Measurements from ENCODE around the gene DLG2. TPM values are rescaled to one million over a fixed set of nuclear protein-coding genes. Genes with fewer than 3 reads are reported as not detected.

Gene DLG2
- polyA plus RNA-seq, 6 donors from 2014 or later, result 0.93 to 2.4 (median 1.3) TPM

- Mint-ChIP-seq H3K27ac (no peak overlapping the region), H3K4me1 (no peaks in the 10 kb centered on the region), H3K4me3 (no peak overlapping the region), H3K36me3 (no peaks in the 10 kb centered on the region), H3K9me3 (peaks cover 2 to 14% (median 5%) of the 10 kb centered on the region in 7 donors), H3K27me3 (no peaks in the 10 kb centered on the region)
- DNase-seq (no peak), ATAC-seq (ENCODE audit: low read depth in 2 of 2) (no peak)
Observed at GRCh38 chr11:84056653-84057376, 1570.3 kb downstream of the DLG2 start.

GRCh38 chr11:84045146-84045545 lies 1582.0 kb downstream of the DLG2 start:
- ATAC-seq (ENCODE audit: low read depth in 2 of 2) (no peak), DNase-seq (no peak)
- Mint-ChIP-seq H3K4me3 (no peak overlapping the region), H3K9me3 (peaks cover 0 to 18% (median 9%) of the 10 kb centered on the region in 7 donors), H3K27me3 (no peaks in the 10 kb centered on the region), H3K27ac (no peak overlapping the region), H3K36me3 (no peaks in the 10 kb centered on the region), H3K4me1 (no peaks in the 10 kb centered on the region)

GRCh38 chr11:84044706-84045105 lies 1582.4 kb downstream of the DLG2 start:
- DNase-seq (no peak), ATAC-seq (ENCODE audit: low read depth in 2 of 2) (no peak)
- Mint-ChIP-seq H3K9me3 (peaks cover 0 to 14% (median 5%) of the 10 kb centered on the region in 7 donors), H3K36me3 (no peaks in the 10 kb centered on the region), H3K27me3 (no peaks in the 10 kb centered on the region), H3K4me1 (no peaks in the 10 kb centered on the region), H3K4me3 (no peak overlapping the region), H3K27ac (no peak overlapping the region)

- H3K27me3 Mint-ChIP-seq, result no peaks in the 10 kb centered on the region
- DNase-seq (no peak), ATAC-seq (ENCODE audit: low read depth in 2 of 2) (no peak)
- no peaks in the 10 kb centered on the region for H3K4me1 Mint-ChIP-seq
- no peaks in the 10 kb centered on the region for H3K36me3 Mint-ChIP-seq
- H3K4me3 Mint-ChIP-seq, result no peak overlapping the region
- no peak overlapping the region for H3K27ac Mint-ChIP-seq
- H3K9me3 Mint-ChIP-seq, result peaks cover under 1 to 19% (median 9%) of the 10 kb centered on the region in 7 donors
Observed at GRCh38 chr11:84036664-84037194, 1590.4 kb downstream of the DLG2 start.

GRCh38 chr11:84035645-84036044 lies 1591.5 kb downstream of the DLG2 start:
- Mint-ChIP-seq H3K27me3 (no peaks in the 10 kb centered on the region), H3K27ac (no peak overlapping the region), H3K36me3 (no peaks in the 10 kb centered on the region), H3K9me3 (peaks cover 0 to 15% (median 8%) of the 10 kb centered on the region in 7 donors), H3K4me1 (no peaks in the 10 kb centered on the region), H3K4me3 (no peak overlapping the region)
- DNase-seq (no peak), ATAC-seq (ENCODE audit: low read depth in 2 of 2) (no peak)

DNA sequence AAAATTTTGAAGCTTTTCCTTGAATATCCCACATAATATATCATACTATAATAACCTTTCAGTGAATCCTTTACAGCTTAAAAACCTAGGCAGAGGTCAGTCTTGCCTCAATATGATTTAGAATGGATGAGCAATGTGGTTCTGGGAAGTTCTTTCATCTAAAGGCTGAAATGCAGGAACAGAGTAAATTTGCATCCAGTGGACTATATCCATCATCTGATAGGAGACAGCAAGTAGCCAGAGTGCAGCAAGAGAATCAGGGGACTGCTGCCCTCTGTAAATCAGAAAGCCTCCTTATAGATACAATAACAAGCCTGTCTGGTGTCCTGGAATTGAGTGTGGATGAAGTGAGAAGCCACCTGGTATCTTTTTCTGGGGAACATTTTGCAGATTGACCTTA lies 1592.7 kb downstream of the DLG2 start:
- peaks cover 0 to 15% (median 8%) of the 10 kb centered on the region in 7 donors for H3K9me3 Mint-ChIP-seq
- no peaks in the 10 kb centered on the region for H3K27me3 Mint-ChIP-seq
- no peaks in the 10 kb centered on the region for H3K4me1 Mint-ChIP-seq
- DNase-seq (no peak), ATAC-seq (ENCODE audit: low read depth in 2 of 2) (no peak)
- no peak overlapping the region for H3K27ac Mint-ChIP-seq
- H3K36me3 Mint-ChIP-seq, result no peaks in the 10 kb centered on the region
- no peak overlapping the region for H3K4me3 Mint-ChIP-seq

GRCh38 chr11:84024266-84024665 lies 1602.9 kb downstream of the DLG2 start:
- no peak for ATAC-seq (ENCODE audit: low read depth in 2 of 2)
- no peaks in the 10 kb centered on the region for H3K4me1 Mint-ChIP-seq
- H3K27ac Mint-ChIP-seq, result no peak overlapping the region
- no peak for DNase-seq
- no peak overlapping the region for H3K4me3 Mint-ChIP-seq
- no peaks in the 10 kb centered on the region for H3K36me3 Mint-ChIP-seq
- H3K27me3 Mint-ChIP-seq, result no peaks in the 10 kb centered on the region
- H3K9me3 Mint-ChIP-seq, result peaks cover 0 to 5% (median 0%) of the 10 kb centered on the region in 7 donors

DNA sequence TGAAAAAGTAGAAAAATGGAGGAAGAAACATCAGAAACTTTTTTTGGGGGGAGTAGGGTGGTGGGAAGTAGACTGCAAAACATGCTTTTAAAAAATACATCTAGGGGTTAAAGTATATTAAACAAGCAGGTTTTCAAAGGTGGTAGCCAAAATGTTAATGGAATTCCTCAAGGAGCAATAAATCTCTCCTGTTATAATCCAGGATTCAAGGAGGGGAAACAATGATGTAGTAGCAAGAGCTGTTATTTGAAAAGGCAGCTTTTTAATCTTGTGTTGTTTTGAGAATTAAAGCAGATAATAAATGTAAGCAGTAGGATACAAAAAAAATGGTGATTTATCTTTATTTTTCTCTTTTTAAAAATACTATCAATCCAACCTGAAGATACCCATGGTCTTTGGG lies 1604.4 kb downstream of the DLG2 start:
- Mint-ChIP-seq H3K27ac (no peak overlapping the region), H3K4me1 (no peaks in the 10 kb centered on the region), H3K9me3 (peaks cover 0 to 5% (median 0%) of the 10 kb centered on the region in 7 donors), H3K27me3 (no peaks in the 10 kb centered on the region), H3K36me3 (no peaks in the 10 kb centered on the region), H3K4me3 (no peak overlapping the region)
- no peak for ATAC-seq (ENCODE audit: low read depth in 2 of 2)
- DNase-seq, result no peak

DNA sequence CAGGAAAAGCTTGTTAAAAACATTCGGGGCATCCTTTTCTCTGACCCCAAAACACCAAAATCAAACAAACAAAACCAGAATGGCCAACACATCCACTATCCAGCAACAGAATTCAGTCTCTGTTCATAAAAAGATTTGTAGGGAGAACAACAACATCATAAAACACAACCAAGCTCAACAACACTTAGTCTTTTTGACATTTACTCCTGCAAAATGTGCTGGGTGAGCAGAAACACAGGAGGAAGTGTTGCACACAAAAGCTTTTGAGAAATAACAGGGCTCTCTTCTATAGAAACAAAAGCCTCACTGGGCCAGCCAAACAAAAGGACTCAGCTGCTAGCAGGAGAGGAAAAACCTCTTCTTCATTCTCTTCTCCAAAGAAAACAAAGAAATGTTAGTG lies 1604.9 kb downstream of the DLG2 start:
- Mint-ChIP-seq H3K4me1 (no peaks in the 10 kb centered on the region), H3K4me3 (no peak overlapping the region), H3K27ac (no peak overlapping the region), H3K36me3 (no peaks in the 10 kb centered on the region), H3K27me3 (no peaks in the 10 kb centered on the region), H3K9me3 (peaks cover 0 to 5% (median 0%) of the 10 kb centered on the region in 7 donors)
- DNase-seq, result no peak
- ATAC-seq (ENCODE audit: low read depth in 2 of 2), result no peak

DNA sequence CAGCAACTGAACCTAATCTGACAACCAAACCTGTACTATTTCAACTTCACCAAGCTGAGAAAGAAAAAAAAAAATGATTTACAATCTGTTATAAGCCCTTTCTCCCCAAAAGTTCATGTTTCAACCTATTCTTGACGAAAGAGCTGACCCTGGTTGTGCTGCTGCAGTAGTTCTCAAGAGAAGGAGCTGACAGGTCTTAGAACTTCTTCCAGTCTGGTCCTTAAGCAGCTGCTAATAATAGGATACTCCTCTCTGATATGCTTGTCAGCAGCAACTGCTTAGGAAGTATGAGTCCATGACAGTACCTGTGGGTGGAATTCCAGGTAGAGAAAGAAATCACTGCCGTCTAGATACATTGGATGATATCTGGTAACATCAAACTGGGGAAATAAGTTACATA lies 1605.9 kb downstream of the DLG2 start:
- ATAC-seq (ENCODE audit: low read depth in 2 of 2), result no peak
- DNase-seq, result no peak

GRCh38 chr11:84019571-84020194 lies 1607.5 kb downstream of the DLG2 start:
- no peaks in the 10 kb centered on the region for H3K4me1 Mint-ChIP-seq
- no peak overlapping the region for H3K4me3 Mint-ChIP-seq
- DNase-seq, result no peak
- no peak overlapping the region for H3K27ac Mint-ChIP-seq
- H3K36me3 Mint-ChIP-seq, result no peaks in the 10 kb centered on the region
- H3K27me3 Mint-ChIP-seq, result no peaks in the 10 kb centered on the region
- no peak for ATAC-seq (ENCODE audit: low read depth in 2 of 2)
- peaks cover 0 to 7% (median 4%) of the 10 kb centered on the region in 7 donors for H3K9me3 Mint-ChIP-seq

More for the DNA sequence above, 1605.9 kb downstream of the DLG2 start:
- Mint-ChIP-seq H3K27ac (no peak overlapping the region), H3K4me1 (no peaks in the 10 kb centered on the region), H3K4me3 (no peak overlapping the region), H3K27me3 (no peaks in the 10 kb centered on the region), H3K36me3 (no peaks in the 10 kb centered on the region), H3K9me3 (peaks cover 0 to 5% (median 0%) of the 10 kb centered on the region in 7 donors)

GRCh38 chr11:84014539-84014938 lies 1612.6 kb downstream of the DLG2 start:
- ATAC-seq (ENCODE audit: low read depth in 2 of 2) (no peak), DNase-seq (no peak)
- H3K36me3 Mint-ChIP-seq, result no peaks in the 10 kb centered on the region
- peaks cover 0 to 5% (median 1%) of the 10 kb centered on the region in 7 donors for H3K9me3 Mint-ChIP-seq
- H3K27me3 Mint-ChIP-seq, result no peaks in the 10 kb centered on the region
- no peak overlapping the region for H3K27ac Mint-ChIP-seq
- H3K4me3 Mint-ChIP-seq, result no peak overlapping the region
- no peaks in the 10 kb centered on the region for H3K4me1 Mint-ChIP-seq

- H3K27me3 Mint-ChIP-seq, result no peaks in the 10 kb centered on the region
- no peaks in the 10 kb centered on the region for H3K36me3 Mint-ChIP-seq
- H3K27ac Mint-ChIP-seq, result no peak overlapping the region
- DNase-seq, result no peak
- no peaks in the 10 kb centered on the region for H3K4me1 Mint-ChIP-seq
- H3K9me3 Mint-ChIP-seq, result peaks cover 0 to 7% (median 1%) of the 10 kb centered on the region in 7 donors
- ATAC-seq (ENCODE audit: low read depth in 2 of 2), result no peak
- H3K4me3 Mint-ChIP-seq, result no peak overlapping the region
Observed at GRCh38 chr11:84012171-84012826, 1614.8 kb downstream of the DLG2 start.

- H3K36me3 Mint-ChIP-seq, result peaks cover 10 to 21% of the 10 kb centered on the region in 2 donors
- ATAC-seq (ENCODE audit: low read depth in 2 of 2) (no peak), DNase-seq (no peak)
- no peak overlapping the region for H3K27ac Mint-ChIP-seq
- H3K9me3 Mint-ChIP-seq, result peaks cover 28 to 63% (median 50%) of the 10 kb centered on the region in 7 donors
- no peaks in the 10 kb centered on the region for H3K27me3 Mint-ChIP-seq
- H3K4me3 Mint-ChIP-seq, result no peak overlapping the region
- H3K4me1 Mint-ChIP-seq, result no peaks in the 10 kb centered on the region
Observed at GRCh38 chr11:84003181-84003580, 1624.0 kb downstream of the DLG2 start.
